Measurements from ENCODE around the gene NME8.

NME8 gene

DNA sequence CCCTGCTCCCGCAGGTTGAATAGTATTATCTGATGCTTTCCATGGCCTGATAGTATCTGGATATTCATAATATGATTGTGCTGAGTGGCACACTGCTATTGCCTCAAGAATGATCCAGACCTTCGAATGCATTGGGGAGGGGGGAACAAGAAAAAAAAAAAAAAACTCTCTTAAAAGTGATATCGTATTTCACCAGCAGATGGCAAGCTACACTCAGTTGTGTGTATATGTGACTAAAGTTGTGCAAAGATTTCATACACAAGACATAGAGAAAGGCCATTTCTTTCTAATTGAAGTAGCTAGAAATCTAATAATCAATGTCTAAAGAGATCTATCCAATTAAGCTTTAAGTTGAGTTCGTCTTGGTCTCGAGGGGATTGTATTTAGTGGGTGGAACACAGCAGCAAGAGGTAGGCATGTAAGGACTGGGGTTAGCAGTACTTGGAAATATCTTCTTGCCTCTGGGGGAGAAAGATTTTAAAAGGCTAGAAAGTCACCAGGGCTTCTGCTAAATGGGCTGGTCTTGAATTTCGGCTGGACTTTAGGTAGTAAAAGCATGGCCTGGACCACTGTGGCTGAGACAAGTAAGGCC, 52.9 kb downstream of the NME8 start:
- TF ChIP-seq, protein P1, sequence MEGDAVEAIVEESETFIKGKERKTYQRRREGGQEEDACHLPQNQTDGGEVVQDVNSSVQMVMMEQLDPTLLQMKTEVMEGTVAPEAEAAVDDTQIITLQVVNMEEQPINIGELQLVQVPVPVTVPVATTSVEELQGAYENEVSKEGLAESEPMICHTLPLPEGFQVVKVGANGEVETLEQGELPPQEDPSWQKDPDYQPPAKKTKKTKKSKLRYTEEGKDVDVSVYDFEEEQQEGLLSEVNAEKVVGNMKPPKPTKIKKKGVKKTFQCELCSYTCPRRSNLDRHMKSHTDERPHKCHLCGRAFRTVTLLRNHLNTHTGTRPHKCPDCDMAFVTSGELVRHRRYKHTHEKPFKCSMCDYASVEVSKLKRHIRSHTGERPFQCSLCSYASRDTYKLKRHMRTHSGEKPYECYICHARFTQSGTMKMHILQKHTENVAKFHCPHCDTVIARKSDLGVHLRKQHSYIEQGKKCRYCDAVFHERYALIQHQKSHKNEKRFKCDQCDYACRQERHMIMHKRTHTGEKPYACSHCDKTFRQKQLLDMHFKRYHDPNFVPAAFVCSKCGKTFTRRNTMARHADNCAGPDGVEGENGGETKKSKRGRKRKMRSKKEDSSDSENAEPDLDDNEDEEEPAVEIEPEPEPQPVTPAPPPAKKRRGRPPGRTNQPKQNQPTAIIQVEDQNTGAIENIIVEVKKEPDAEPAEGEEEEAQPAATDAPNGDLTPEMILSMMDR (IDR thresholded peaks at IDR 0.05; ENCODE audit: extremely low read depth, missing control alignments): no peak
- peak; percentile 30 for DNase-seq (ENCODE audit: low spot score)

DNA sequence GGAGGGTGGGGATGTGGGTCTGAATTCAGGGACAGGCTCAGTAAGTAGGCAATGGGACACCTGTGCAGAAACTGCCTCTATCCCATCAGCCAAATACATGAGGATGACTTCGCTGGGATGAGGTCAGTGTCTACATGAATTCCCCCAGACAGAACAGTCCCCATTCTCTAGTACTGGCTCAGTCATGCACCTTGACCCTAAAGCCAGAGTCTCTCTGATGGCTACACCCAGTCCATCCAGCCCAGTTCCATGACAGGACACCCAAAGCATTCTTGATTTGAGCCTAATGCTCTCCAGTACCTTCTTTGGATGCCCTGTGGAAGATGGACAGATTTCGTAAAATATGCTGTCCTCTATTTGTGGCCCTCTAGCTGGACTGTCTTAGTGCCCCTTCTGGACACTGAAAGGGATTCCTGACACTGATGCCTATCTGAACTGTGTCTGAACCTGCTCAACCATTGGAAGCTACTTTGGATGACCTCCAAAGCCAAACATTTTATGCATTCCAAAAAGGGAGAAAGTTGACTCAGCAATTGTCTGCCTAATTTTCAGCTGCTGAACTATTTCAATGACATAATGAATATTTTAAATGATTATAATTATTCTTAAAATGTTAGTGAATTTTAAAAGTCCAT, 53.6 kb downstream of the NME8 start:
- TF ChIP-seq, protein P1 (IDR thresholded peaks at IDR 0.05; ENCODE audit: extremely low read depth, missing control alignments): no peak
- DNase-seq (ENCODE audit: low spot score): no peak

DNA sequence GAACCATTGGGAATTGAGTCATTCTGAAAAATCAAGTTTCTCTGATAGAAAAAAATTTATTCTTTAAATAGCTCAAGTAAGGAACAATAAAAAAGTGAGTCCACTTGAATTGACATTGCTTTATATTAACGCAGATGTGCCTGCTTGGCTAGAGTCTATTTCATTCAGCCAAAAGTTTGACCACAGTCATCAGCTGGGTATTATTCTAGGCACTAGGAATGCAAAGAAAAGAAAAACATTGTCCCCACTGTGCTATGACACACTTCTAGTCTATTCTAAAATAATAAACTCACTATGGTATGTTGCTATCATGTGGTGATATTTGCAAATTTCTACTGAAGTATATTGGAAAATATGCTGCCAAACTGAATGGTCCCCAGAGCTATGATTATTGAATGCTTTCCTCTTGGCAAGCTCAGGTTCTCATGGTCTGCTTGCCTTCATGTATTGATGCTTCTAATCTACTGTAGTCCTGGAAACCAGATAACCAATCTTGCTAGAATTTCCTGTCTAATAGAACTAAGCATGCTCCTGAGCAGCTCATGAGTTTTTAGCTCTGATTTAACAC, 59.9 kb downstream of the NME8 start:
- DNase-seq (ENCODE audit: low spot score): no peak
- TF ChIP-seq, protein P1 (IDR thresholded peaks at IDR 0.05; ENCODE audit: extremely low read depth, missing control alignments): no peak

DNA sequence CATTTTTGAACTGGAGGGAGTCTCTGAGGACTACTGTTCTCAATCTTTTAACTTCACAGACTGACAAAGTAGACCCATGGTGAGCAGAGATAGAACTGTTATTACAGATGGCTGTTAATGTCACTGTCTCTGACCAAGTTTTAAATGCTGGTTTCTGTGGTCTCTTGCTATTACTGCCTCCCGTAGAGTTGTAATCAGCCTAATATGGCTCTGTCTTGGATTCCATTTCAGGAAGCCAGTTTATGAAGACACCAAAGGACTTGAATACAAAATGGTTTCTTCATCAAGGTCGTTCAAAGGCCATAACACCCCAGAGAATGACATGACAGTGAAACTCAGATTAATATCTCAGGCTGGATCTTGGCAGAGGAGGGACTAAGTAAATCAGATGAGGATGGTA, 64.4 kb downstream of the NME8 start:
- no peak for DNase-seq (ENCODE audit: low spot score)
- TF ChIP-seq, protein P1 (IDR thresholded peaks at IDR 0.05; ENCODE audit: extremely low read depth, missing control alignments): no peak

DNA sequence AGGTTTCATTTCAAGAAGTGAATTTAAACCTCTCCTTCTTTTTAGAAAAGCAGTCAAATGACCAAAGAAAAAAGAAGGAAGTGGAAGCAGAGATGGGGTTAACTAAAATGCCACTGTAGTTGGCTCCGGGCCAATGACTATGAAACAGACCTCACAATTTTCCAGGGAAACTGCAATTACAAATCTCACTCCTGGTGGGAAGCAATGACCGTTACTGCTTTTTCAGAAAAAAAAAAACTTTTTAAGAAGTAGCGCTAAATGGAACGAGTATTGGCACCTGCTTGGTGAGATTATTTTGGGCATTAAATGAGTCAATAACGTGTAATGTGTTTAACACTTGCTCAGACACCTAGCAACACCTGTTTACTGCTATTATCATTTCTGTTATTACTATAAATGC, 67.0 kb downstream of the NME8 start:
- DNase-seq (ENCODE audit: low spot score): no peak
- TF ChIP-seq, protein P1 (IDR thresholded peaks at IDR 0.05; ENCODE audit: extremely low read depth, missing control alignments): no peak

DNA sequence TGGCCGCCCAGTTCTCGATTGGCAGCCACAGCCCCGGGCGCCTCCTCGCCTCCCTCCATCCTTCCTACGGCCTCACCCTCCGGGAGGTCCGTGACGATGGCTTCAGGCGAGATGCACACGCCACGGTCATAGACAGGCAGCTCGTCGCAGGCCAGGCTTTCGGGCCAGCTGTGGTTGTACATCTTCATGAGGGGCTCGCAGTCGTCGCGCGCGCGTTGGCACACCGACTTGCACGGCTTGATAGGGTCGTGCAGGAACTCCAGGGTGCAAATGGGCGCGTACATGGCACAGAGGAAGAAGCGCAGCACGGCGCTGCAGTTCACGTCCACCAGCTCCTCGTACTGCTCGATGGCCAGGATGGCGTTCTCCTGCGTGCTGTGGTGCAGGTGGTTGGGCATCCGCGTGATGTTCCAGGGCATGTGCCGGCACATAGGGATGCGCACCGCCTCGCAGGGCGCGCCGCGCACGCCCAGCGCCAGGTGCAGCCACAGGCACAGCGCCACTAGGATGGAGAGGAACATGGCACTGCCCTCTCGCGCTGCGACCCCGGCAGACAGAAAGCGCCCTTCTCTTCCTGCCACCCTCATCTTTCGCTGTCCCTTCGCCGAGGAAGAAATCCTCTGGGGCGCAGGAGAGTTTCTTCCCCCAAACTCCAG, 67.7 kb downstream of the NME8 start:
- DNase-seq (ENCODE audit: low spot score): no peak
- TF ChIP-seq, protein P1 (IDR thresholded peaks at IDR 0.05; ENCODE audit: extremely low read depth, missing control alignments): no peak

All from GM20000 (cell line).